Osteoblast (primary cell): Measurements from ENCODE around the gene LRRC56. TPM values are rescaled to one million over a fixed set of nuclear protein-coding genes. Genes with fewer than 3 reads are reported as not detected.

Source experiments
- DNase-seq: peaks from one replicate; pipeline ENCODE4 v3.0.0; 2011; ENCODE audit warnings: low spot score, mixed read lengths; ENCODE audit not compliant: insufficient read length; ENCODE audit errors: missing footprints
- H2AFZ ChIP-seq: 2 replicates; pipeline ENCODE4 v1.6.0; 2011; ENCODE audit warnings: mild to moderate bottlenecking, low read length
- H3K27ac ChIP-seq: 2 replicates; pipeline ENCODE4 v1.5.1; 2011; ENCODE audit warnings: mild to moderate bottlenecking, low read depth, low read length, moderate library complexity
- H3K27me3 ChIP-seq: 2 replicates; pipeline ENCODE4 v1.6.0; 2012; ENCODE audit warnings: mild to moderate bottlenecking, control low read depth, inconsistent platforms, low read length, moderate library complexity; ENCODE audit not compliant: insufficient read depth
- H3K36me3 ChIP-seq: 2 replicates; pipeline ENCODE4 v1.5.1; 2011; ENCODE audit warnings: mild to moderate bottlenecking, low read length, control low read depth, moderate library complexity; ENCODE audit not compliant: insufficient read depth
- H3K4me1 ChIP-seq: 2 replicates; pipeline ENCODE4 v1.5.1; 2011; ENCODE audit warnings: mild to moderate bottlenecking, low read length, control low read depth, moderate library complexity; ENCODE audit not compliant: insufficient read depth
- H3K4me2 ChIP-seq: 2 replicates; pipeline ENCODE4 v1.6.0; 2011; ENCODE audit warnings: mild to moderate bottlenecking, low read length; ENCODE audit not compliant: insufficient read depth
- H3K4me3 ChIP-seq: fragments of 200-600 bp; sonication (generic); 3 replicates; pipeline ENCODE4 v1.5.1; 2012; ENCODE audit warnings: mild to moderate bottlenecking, low read length, inconsistent platforms; ENCODE audit not compliant: insufficient read depth
- H3K79me2 ChIP-seq: 2 replicates; pipeline ENCODE4 v1.6.0; 2012; ENCODE audit warnings: mild to moderate bottlenecking, low read length, control low read depth, inconsistent platforms; ENCODE audit not compliant: insufficient read depth
- H3K9me3 ChIP-seq: 2 replicates; pipeline ENCODE4 v1.5.1; 2011; ENCODE audit warnings: low read depth, low read length, control low read depth
- H4K20me1 ChIP-seq: 2 replicates; pipeline ENCODE4 v1.6.0; 2012; ENCODE audit warnings: mild to moderate bottlenecking, low read length, control low read depth; ENCODE audit not compliant: insufficient read depth
- CTCF ChIP-seq: IDR thresholded peaks from 2 replicates; pipeline ENCODE4 v1.5.1; 2011; ENCODE audit warnings: mild to moderate bottlenecking, low read depth, low read length, moderate library complexity; ENCODE audit errors: extremely low read depth
- small RNA-seq: library from RNA; depleted of rRNA; stranded (forward); fragments of <200 nt; gene quantifications from one replicate; pipeline ENCODE3, GENCODE V24; 2012
- total RNA-seq: library from RNA; depleted of rRNA; stranded (reverse); fragments of >200 nt; gene quantifications from 2 replicates; pipeline ENCODE4 v1.2.3, GENCODE V29; 2012

Gene LRRC56
- total RNA-seq, 1 donor, result 1.1 TPM

- no peak for DNase-seq
- peaks cover 21% of the 10 kb centered on the region for H4K20me1 ChIP-seq
- no peaks in the 10 kb centered on the region for H3K27me3 ChIP-seq
- no peak overlapping the region for H3K4me3 ChIP-seq
- H3K27ac ChIP-seq, result no peak overlapping the region
- no peaks in the 10 kb centered on the region for H3K9me3 ChIP-seq
- TF ChIP-seq CTCF, result no peak
- no peak overlapping the region for H3K4me2 ChIP-seq
- no peak overlapping the region for H2AFZ ChIP-seq
- H3K79me2 ChIP-seq, result peaks cover 17% of the 10 kb centered on the region
- peaks cover 76% of the 10 kb centered on the region for H3K36me3 ChIP-seq
- no peaks in the 10 kb centered on the region for H3K4me1 ChIP-seq
These were observed 64.4 kb downstream of the LRRC56 start for GRCh38 chr11:601573-602245.

DNA sequence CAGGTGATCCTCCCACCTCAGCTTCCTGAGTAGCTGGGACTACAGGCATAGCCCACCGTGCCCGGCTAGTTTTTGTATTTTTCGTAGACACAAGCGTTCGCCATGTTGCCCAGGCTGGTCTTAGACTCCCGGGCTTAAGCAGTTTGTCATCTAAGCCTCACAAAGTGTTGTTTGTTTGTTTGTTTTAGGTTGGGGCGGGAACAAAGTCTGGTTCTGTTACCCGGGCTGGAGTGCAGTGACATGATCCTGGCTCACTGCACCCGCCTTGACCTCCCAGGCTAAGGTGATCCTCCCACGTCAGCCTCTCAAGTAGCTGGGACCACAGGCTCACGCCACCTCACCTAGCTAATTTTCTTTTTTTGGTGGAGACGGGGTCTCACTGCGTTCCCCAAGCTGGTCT lies 65.8 kb downstream of the LRRC56 start:
- Histone ChIP-seq H3K4me1 (no peaks in the 10 kb centered on the region), H3K9me3 (no peaks in the 10 kb centered on the region), H3K27ac (no peak overlapping the region), H3K79me2 (peaks cover 12% of the 10 kb centered on the region), H2AFZ (no peak overlapping the region), H3K4me2 (no peak overlapping the region), H3K27me3 (no peaks in the 10 kb centered on the region), H3K4me3 (no peak overlapping the region), H3K36me3 (peaks cover 78% of the 10 kb centered on the region), H4K20me1 (peaks cover 17% of the 10 kb centered on the region)
- DNase-seq, result no peak
- no peak for TF ChIP-seq CTCF

Small RNAs within 50 kb of the gene (small RNA-seq; reads per million reads assigned to genes)
- gene MIR210, result 20.1 reads per million, percentile 94 among the genes with 10 or more reads in this experiment

Other genes starting within 250 kb of the LRRC56 start
- 7.7 and 8.7 TPM in 2 replicates for gene PGGHG, start 248.4 kb upstream of the LRRC56 start, total RNA-seq
- gene IFITM5, start 238.0 kb upstream of the LRRC56 start, total RNA-seq, result not detected in 2 replicates
- gene IFITM2, start 229.7 kb upstream of the LRRC56 start, total RNA-seq, result 54.5 and 105 TPM in 2 replicates
- gene IFITM1, start 223.5 kb upstream of the LRRC56 start, total RNA-seq, result 48.6 and 64.4 TPM in 2 replicates
- gene IFITM3, start 216.7 kb upstream of the LRRC56 start, total RNA-seq, result 98.4 and 116 TPM in 2 replicates
- 0.88 and 2.2 TPM in 2 replicates for gene B4GALNT4, start 168.0 kb upstream of the LRRC56 start, total RNA-seq
- 0.88 and 2.5 TPM in 2 replicates for gene PKP3, start 143.3 kb upstream of the LRRC56 start, total RNA-seq
- gene SIGIRR, start 122.5 kb upstream of the LRRC56 start, total RNA-seq, result 10.9 and 14.5 TPM in 2 replicates
- under 0.01 TPM in 1 of 2 replicates, not detected in the other for gene ANO9, start 95.5 kb upstream of the LRRC56 start, total RNA-seq
- 33.0 and 36.2 TPM in 2 replicates for gene PTDSS2, start 87.2 kb upstream of the LRRC56 start, total RNA-seq
- 441 and 506 TPM in 2 replicates for gene RNH1, start 30.3 kb upstream of the LRRC56 start, total RNA-seq
- 28.6 and 35.7 TPM in 2 replicates for gene HRAS, start 2.0 kb upstream of the LRRC56 start, total RNA-seq
- 0.29 and 0.36 TPM in 2 replicates for gene LMNTD2, start 23.2 kb downstream of the LRRC56 start, total RNA-seq
- gene RASSF7, start 23.4 kb downstream of the LRRC56 start, total RNA-seq, result 2.4 and 6.2 TPM in 2 replicates
- gene PHRF1, start 38.9 kb downstream of the LRRC56 start, total RNA-seq, result 23.9 and 27.5 TPM in 2 replicates
- gene IRF7, start 78.4 kb downstream of the LRRC56 start, total RNA-seq, result 11.5 and 21.4 TPM in 2 replicates
- not detected in 2 replicates for gene CDHR5, start 87.4 kb downstream of the LRRC56 start, total RNA-seq
- not detected in 2 replicates for gene SCT, start 89.7 kb downstream of the LRRC56 start, total RNA-seq
- under 0.01 TPM in 1 of 2 replicates, not detected in the other for gene DRD4, start 99.7 kb downstream of the LRRC56 start, total RNA-seq
- 38.0 and 44.2 TPM in 2 replicates for gene DEAF1, start 157.7 kb downstream of the LRRC56 start, total RNA-seq
- 17.4 and 21.2 TPM in 2 replicates for gene TMEM80, start 158.3 kb downstream of the LRRC56 start, total RNA-seq
- 29.7 and 30.1 TPM in 2 replicates for gene EPS8L2, start 168.7 kb downstream of the LRRC56 start, total RNA-seq
- gene TALDO1, start 209.9 kb downstream of the LRRC56 start, total RNA-seq, result 204 TPM in 2 replicates
- 31.5 and 37.3 TPM in 2 replicates for gene GATD1, start 240.0 kb downstream of the LRRC56 start, total RNA-seq